ENCODE measurements around the gene ZNF319.
"Not testable (repeated sequence)": the region's sequence is repeated elsewhere in the genome, so short reads cannot be mapped to it uniquely, and the experiment has no call there.

ZNF319 gene

GRCh38 chr16:58020628-58021521 lies 20.4 kb upstream of the ZNF319 start:
- peak in 3 of 4 experiments; percentile 24 to 49 (median 38) for DNase-seq

GRCh38 chr16:58019866-58020538 lies 19.5 kb upstream of the ZNF319 start:
- DNase-seq, result no peak

GRCh38 chr16:58018803-58019202 lies 18.3 kb upstream of the ZNF319 start:
- no peak for DNase-seq

GRCh38 chr16:58016840-58017446 lies 16.5 kb upstream of the ZNF319 start:
- no peak for DNase-seq

- DNase-seq, result no peak
These were observed 12.9 kb upstream of the ZNF319 start for GRCh38 chr16:58013201-58013956.

- DNase-seq, result no peak
These were observed 12.0 kb upstream of the ZNF319 start for GRCh38 chr16:58012481-58012880.

GRCh38 chr16:58011652-58012051 lies 11.2 kb upstream of the ZNF319 start:
- no peak for DNase-seq

GRCh38 chr16:58010886-58011285 lies 10.4 kb upstream of the ZNF319 start:
- no peak for DNase-seq

GRCh38 chr16:58009856-58010416 lies 9.5 kb upstream of the ZNF319 start:
- no peak for DNase-seq

- not testable (repeated sequence) for DNase-seq
These were observed 4.3 kb upstream of the ZNF319 start for GRCh38 chr16:58004736-58005135.

GRCh38 chr16:58002936-58003335 lies 2.5 kb upstream of the ZNF319 start:
- DNase-seq, result no peak

- DNase-seq, result no peak
These were observed 1.9 kb upstream of the ZNF319 start for GRCh38 chr16:58002416-58002800.

GRCh38 chr16:58001781-58002415 lies 1.4 kb upstream of the ZNF319 start:
- no peak for DNase-seq

GRCh38 chr16:58000706-58001676 lies 519 bp upstream of the ZNF319 start, which contains the start of gene USB1:
Gene USB1 (plus strand): TSS chr16:58001407. CDS start chr16:58001484, 77 bp downstream.
- DNase-seq, result peak; percentile 52 to 80 (median 64)

- DNase-seq, result peak in 1 of 4 experiments; percentile 42
These were observed 1.0 kb downstream of the ZNF319 start for GRCh38 chr16:57999366-57999970.

- no peak for DNase-seq
These were observed 1.5 kb downstream of the ZNF319 start for GRCh38 chr16:57998992-57999365.

- DNase-seq, result peak in 2 of 4 experiments; percentile 12 to 27
These were observed 2.0 kb downstream of the ZNF319 start for GRCh38 chr16:57998486-57998885.

- no peak for DNase-seq
These were observed 2.8 kb downstream of the ZNF319 start for GRCh38 chr16:57997528-57998265.

GRCh38 chr16:57997176-57997527 lies 3.3 kb downstream of the ZNF319 start:
- DNase-seq, result no peak
